ENCODE results near the gene BLOC1S3.

GRCh38 chr19:45133661-45134060, 44.9 kb upstream of the BLOC1S3 start:
- TF ChIP-seq CTCF (IDR thresholded peaks at IDR 0.05) (no peak), POLR2A (IDR thresholded peaks at IDR 0.05) (no peak)

Measured in thyroid gland (tissue), 4 donors.